Activated T-helper 2 cell treated with anti-CD3 and anti-CD28 coated beads, Interferon-gamma antibody, Interleukin-2, Interleukin-4, amounts not matched to agents 10 μg/mL and 5 μg/mL and 100 μg/mL, durations not matched to agents 14 hours and 24 hours and 36 hours (primary cell): ENCODE measurements around the gene SMAD7. TPM values are rescaled to one million over a fixed set of nuclear protein-coding genes. Genes with fewer than 3 reads are reported as not detected.

ENCODE experiments used
- DNase-seq: peaks from one replicate; pipeline ENCODE4 v3.0.0; 2021; ENCODE audit warnings: low spot score
- H3K27ac Mint-ChIP-seq: one replicate; pipeline ENCODE4 v1.8.0; 2021; ENCODE audit warnings: mixed read lengths
- H3K27me3 Mint-ChIP-seq: one replicate; pipeline ENCODE4 v1.8.0; 2021; ENCODE audit warnings: low read depth, mixed read lengths
- H3K36me3 Mint-ChIP-seq: one replicate; pipeline ENCODE4 v1.8.0; 2021; ENCODE audit warnings: low read depth, mixed read lengths
- H3K4me1 Mint-ChIP-seq: one replicate; pipeline ENCODE4 v1.8.0; 2021; ENCODE audit warnings: low read depth, mixed read lengths
- H3K4me3 Mint-ChIP-seq: one replicate; pipeline ENCODE4 v1.8.0; 2021; ENCODE audit warnings: low read depth, mild to moderate bottlenecking, moderate library complexity, mixed read lengths
- H3K9me3 Mint-ChIP-seq: one replicate; pipeline ENCODE4 v1.8.0; 2021; ENCODE audit warnings: mixed read lengths
- intact Hi-C: fragments of 100-400 bp; cut with micrococcal nuclease; formaldehyde crosslinking; loops from one replicate; pipeline ENCODE4 v1.15.1; 2023
- total RNA-seq: library from RNA; stranded (reverse); gene quantifications from 2 replicates; pipeline ENCODE4 v1.2.3, GENCODE V29; 2022

Gene SMAD7
- total RNA-seq, 1 donor from 2014 or later = 21.1 TPM

DNA sequence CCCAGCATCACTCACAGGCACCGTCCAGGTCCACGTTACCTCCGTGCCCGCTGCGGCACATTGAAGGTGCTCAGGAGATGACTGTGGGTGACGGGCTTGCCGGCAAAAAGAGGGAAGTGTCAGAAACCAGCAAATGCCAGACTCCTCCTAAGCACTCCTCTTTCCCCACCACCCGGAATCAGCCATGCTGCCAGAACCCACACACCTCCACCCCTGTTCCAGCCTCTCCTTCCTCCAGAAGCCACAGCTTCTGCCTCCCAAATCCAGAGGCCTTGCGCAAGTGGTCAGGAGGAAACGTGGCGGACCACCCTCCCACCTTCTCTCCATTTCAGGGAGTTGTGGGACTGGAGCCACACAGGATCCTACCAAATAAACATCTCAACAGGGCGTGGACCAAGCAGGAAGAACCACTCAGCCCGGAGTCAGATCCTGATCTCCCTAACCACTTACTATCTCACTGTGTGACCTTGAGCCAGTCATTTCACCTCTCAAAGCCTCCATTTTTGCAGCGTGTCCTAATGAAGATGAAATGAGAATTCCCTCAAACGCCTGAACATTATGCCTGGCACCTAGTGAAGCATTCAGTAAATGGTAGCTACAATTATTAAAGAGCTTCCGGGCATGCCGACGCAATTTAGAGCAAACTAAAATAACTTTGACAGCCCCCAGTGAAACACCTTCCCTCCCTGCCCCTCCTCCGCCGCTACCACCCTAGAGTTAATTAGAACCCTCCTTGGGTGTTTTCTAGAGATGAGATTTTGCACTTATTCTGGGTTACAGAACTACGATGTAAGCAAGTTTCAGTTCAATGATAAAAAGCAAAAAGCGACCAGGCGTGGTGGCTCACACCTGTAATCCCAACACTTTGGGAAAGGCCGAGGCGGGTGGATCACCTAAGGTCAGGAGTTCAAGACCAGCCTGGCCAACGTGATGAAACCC is 32.9 kb downstream of the SMAD7 start:
- peaks cover 20% of the 10 kb centered on the region for H3K4me1 Mint-ChIP-seq
- intact Hi-C loops = no loop called here
- no peak overlapping the region for H3K4me3 Mint-ChIP-seq
- no peak for DNase-seq
- H3K36me3 Mint-ChIP-seq = peaks cover 23% of the 10 kb centered on the region
- H3K27me3 Mint-ChIP-seq = no peaks in the 10 kb centered on the region
- H3K27ac Mint-ChIP-seq = no peak overlapping the region
- no peaks in the 10 kb centered on the region for H3K9me3 Mint-ChIP-seq

DNA sequence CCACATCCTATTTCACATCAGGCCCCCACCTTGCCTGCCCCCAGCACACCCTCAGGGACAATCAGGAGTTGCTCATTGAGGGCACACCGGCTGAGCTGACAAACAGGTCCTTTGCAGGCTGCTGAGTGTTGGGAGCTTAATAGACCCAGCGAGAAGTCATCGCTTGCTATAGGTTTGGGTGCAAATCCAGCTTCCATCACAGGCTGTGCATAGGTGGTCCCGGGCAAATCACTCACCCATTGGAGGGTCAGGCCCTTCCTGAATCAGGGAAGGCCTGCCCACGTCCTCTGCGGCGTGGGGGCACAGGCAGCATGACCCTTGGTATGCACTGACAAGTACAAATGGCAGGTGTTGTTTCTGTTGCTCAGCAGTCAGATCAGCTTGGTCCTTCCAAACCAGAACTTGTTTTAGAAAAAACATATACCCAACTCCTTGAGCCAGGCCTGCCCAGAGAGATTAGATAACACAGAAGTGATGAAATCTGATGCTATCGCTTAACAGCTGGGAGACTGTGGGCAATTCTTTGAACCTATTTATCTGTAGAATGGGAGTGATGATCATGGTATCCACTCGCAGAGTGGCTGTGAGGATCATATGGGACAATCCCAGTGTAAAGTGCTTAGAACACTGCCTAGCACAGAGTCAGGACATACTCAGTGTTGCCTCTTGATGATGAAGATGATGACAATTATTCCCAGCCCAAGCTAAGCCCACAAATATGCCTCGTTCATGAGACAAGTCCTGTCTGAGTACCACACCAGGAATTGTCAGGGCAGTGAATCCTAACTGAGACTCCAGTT is 34.9 kb downstream of the SMAD7 start:
- Mint-ChIP-seq H3K27me3 (no peaks in the 10 kb centered on the region), H3K36me3 (peaks cover 11% of the 10 kb centered on the region)
- intact Hi-C loops = no loop called here

DNA sequence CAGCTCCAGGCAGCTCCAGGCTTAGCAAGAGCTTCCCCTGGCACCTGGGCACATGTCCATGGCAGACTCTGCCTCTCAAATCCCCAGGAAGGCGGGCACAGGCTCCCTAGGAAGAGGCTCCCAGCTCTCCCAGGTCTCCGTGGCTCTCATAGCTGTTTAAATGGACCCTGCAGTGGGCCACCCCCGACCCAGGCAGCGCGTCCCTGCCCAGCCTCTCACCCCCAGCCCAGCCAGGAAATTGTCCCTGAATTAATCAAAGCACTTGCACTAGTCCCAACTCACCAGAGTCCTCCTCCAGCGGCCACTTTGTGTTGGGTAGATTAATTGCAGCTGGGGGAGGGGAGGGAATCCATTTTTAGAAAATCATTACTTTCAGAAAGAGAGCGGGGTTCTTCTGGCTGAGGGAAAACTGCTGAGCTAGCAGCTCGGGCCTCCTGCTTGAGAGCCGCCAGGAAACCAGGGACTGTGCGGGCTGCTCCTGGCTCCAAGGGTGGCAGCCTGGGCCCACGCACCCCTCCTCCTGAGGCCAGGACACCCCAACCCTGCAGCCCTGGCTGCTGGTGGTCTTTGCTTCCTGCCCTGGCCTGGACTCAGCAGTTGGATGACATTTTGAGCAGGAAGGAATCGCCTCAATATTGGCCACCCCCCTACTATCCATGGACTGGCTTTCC is 36.0 kb downstream of the SMAD7 start:
- peaks cover 16% of the 10 kb centered on the region for H3K4me1 Mint-ChIP-seq
- H3K27ac Mint-ChIP-seq = no peak overlapping the region
- no peak overlapping the region for H3K4me3 Mint-ChIP-seq
- no peak for DNase-seq
- H3K27me3 Mint-ChIP-seq = no peaks in the 10 kb centered on the region
- intact Hi-C loops = no loop called here
- peaks cover 4% of the 10 kb centered on the region for H3K36me3 Mint-ChIP-seq
- no peaks in the 10 kb centered on the region for H3K9me3 Mint-ChIP-seq

More for the DNA sequence above, 34.9 kb downstream of the SMAD7 start:
- Mint-ChIP-seq H3K9me3 (no peaks in the 10 kb centered on the region), H3K27ac (no peak overlapping the region), H3K4me3 (no peak overlapping the region), H3K4me1 (peaks cover 14% of the 10 kb centered on the region)
- no peak for DNase-seq

DNA sequence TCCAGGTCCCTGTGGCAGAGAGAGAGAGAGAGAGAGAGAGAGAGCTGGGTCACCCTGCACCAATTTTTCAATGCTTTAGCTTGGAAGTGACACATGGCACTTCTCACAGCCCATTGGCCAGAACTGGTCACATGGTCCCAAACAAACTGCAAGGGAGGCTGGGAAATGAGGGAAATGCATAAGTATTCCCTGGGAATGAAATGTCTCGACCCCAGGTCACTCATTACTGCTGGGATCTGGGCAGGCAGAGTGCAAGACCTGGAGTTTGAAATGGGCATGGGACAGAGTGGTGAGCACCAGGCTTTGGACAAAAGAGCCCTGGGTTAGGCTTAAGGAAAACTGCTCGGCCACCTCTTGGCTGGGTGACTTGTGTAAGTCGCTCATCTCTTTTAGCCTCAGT is 37.0 kb downstream of the SMAD7 start:
- no peak overlapping the region for H3K4me3 Mint-ChIP-seq
- H3K4me1 Mint-ChIP-seq = peaks cover 21% of the 10 kb centered on the region
- H3K27me3 Mint-ChIP-seq = no peaks in the 10 kb centered on the region
- no peaks in the 10 kb centered on the region for H3K9me3 Mint-ChIP-seq
- H3K27ac Mint-ChIP-seq = no peak overlapping the region
- H3K36me3 Mint-ChIP-seq = no peaks in the 10 kb centered on the region
- DNase-seq = no peak
- intact Hi-C loops = no loop called here

DNA sequence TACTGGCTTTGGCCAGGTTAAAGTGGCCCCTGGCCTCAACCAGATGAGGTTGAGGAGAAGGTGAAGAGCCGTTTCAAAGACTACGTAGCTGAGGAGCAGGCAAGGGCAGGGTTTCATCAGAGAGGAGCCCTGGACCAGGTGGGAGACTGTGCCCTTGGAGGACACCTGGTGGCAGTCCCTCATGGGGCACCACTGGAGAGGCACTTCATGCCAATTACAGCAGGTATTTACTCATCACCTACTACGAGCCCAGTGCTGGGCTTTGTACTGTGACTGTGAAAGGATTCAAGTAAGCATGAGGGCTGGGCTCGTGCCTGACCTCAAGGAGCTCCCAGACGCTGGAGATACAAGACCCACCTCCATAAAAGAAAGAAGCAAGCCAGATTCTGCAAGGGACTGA is 37.6 kb downstream of the SMAD7 start:
- Mint-ChIP-seq H3K27ac (no peak overlapping the region), H3K9me3 (no peaks in the 10 kb centered on the region)

DNA sequence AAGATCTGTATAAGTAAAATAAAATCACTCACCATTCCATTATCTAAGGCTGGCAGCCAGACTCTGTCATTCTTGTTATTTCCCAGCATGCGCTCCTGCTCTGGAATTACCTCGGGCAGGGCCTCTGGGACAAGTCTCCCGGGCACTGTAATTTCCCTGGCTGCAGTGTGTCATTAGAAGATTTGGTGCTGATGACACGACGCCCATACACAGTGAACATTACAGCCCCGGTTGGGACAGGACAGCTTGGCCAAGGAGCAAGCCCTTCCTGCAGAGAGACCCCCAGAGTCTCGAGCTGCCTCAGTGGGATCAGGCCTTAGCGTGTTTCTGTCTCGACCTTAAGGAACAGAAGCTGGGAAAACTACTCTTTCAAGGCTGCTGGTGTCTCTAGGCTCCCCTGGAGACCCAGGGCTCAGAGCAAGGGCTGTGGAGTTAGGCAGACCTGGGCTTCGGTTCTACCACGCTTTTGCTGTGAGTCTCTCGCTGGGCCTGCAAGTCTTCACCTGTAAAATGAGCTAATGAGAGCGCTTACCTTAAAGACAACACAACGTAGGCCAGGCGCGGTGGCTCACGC is 39.7 kb downstream of the SMAD7 start:
- intact Hi-C loops = no loop called here
- H3K27me3 Mint-ChIP-seq = peaks cover 2% of the 10 kb centered on the region
- no peak overlapping the region for H3K4me3 Mint-ChIP-seq
- no peaks in the 10 kb centered on the region for H3K36me3 Mint-ChIP-seq
- no peak for DNase-seq
- no peaks in the 10 kb centered on the region for H3K9me3 Mint-ChIP-seq
- no peak overlapping the region for H3K27ac Mint-ChIP-seq
- H3K4me1 Mint-ChIP-seq = peaks cover 20% of the 10 kb centered on the region

More for the DNA sequence above, 37.6 kb downstream of the SMAD7 start:
- DNase-seq = no peak
- intact Hi-C loops = no loop called here
- Mint-ChIP-seq H3K27me3 (no peaks in the 10 kb centered on the region), H3K4me1 (peaks cover 22% of the 10 kb centered on the region), H3K36me3 (no peaks in the 10 kb centered on the region), H3K4me3 (no peak overlapping the region)

DNA sequence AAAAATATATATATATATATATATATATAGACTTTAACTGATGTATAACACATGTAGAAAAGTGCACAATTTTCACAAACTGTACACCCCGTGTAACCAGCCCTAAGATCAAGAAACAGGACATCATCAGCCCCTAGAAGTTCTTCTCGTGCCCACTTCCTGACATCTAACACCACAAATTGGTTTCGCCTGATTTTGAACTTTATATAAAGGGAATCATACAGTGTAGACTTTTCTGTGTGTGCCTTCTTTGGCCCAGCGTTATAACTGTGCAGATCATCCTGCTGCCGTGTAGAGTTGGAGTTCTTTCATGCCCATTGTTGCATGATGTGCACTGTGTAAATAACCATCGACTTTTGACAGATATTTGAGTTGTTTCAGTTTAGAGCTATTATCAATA is 41.0 kb downstream of the SMAD7 start:
- Mint-ChIP-seq H3K4me3 (no peak overlapping the region), H3K36me3 (no peaks in the 10 kb centered on the region), H3K27me3 (peaks cover 2% of the 10 kb centered on the region), H3K4me1 (peaks cover 15% of the 10 kb centered on the region), H3K9me3 (peaks cover 4% of the 10 kb centered on the region), H3K27ac (no peak overlapping the region)
- intact Hi-C loops = no loop called here
- no peak for DNase-seq

DNA sequence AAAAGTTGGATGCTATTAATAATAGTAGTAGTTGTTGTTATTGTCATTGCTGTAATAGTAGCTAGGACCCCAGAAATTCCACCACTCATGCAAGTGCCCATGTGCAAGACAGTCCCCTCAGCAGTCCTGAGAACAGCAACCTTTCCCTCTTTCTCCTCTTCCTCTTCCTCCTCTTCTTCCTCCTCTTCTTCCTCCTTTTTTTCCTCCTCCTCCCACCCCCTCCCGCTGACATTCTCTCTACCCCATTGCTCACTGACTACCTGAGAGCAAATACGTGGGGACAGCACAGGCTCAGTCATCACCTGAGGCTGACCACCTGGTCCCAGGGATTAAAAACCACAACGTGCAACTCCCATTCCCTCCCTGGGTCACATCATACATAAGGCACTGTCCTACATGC is 41.8 kb downstream of the SMAD7 start:
- no peak for DNase-seq
- Mint-ChIP-seq H3K4me1 (peaks cover 15% of the 10 kb centered on the region), H3K36me3 (peaks cover 3% of the 10 kb centered on the region), H3K27ac (no peak overlapping the region), H3K27me3 (peaks cover 7% of the 10 kb centered on the region), H3K4me3 (no peak overlapping the region), H3K9me3 (peaks cover 12% of the 10 kb centered on the region)
- intact Hi-C loops = no loop called here

DNA sequence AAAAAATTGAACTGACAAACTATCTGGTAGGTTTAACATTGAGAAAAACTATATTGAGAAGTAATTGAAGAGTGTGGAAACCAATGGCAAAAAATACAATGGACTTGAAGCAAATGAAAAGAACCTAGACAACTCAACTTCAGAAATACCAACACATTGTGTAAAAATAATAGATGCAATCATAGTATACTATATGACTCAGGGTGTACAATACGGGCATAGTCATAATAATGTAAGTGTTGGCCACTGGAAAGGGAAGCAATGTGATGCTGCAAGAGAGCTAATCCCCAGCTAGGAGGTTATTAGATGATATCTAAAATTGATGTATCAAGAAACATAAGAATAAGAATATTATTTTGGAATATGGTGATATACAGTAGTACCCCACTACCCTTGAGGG is 45.3 kb downstream of the SMAD7 start:
- no peak for DNase-seq
- no peak overlapping the region for H3K27ac Mint-ChIP-seq
- no peak overlapping the region for H3K4me3 Mint-ChIP-seq
- H3K27me3 Mint-ChIP-seq = peaks cover 9% of the 10 kb centered on the region
- H3K9me3 Mint-ChIP-seq = peaks cover 12% of the 10 kb centered on the region
- peaks cover 3% of the 10 kb centered on the region for H3K36me3 Mint-ChIP-seq
- peaks cover 11% of the 10 kb centered on the region for H3K4me1 Mint-ChIP-seq
- intact Hi-C loops = no loop called here

DNA sequence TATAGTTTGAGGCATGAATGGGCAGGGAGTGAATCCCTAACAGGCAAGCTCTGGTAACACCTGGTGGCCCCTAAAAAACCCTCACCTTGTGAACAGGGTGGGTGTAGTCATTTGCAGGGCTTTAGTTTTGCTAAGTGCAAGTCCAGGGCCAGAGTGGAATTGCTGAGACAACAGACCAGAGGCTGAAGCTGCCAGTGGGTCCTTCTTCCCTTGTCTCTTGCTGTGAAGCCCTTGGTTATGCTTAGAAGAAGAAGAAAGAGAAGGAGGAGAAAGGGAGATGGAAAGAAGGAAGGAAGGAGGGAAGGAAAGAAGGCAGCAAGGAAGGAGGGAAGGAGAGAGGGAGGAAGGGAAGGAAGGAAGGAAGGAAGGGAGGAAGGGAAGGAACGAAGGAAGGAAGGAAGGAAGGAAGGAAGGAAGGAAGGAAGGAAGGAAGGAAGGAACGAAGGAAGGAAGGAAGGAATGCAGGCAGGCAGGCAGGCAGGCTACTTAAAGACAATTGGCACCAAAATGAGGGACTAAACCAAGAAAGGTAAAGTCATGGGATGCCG is 45.8 kb downstream of the SMAD7 start:
- no peak overlapping the region for H3K27ac Mint-ChIP-seq
- intact Hi-C loops = no loop called here
- peaks cover 12% of the 10 kb centered on the region for H3K9me3 Mint-ChIP-seq

DNA sequence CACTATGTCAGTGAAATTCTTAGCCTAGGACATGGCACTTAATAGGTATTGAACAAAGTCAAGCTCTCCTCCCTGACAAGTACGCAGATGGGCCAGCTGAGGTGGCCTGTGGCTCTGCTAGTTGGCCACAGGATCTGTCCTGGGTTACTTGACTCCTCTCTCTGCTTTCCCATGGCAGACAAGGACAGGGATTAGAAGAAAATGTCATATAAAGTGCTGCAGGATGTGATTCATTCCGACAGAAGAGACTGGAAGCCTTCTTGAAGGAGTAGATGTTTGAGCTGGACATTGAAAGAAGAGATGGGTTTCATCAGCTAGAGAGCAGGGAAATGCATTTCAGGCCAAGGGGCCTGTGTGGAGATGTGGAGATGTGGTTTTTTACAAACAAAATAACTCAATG is 46.7 kb downstream of the SMAD7 start:
- Mint-ChIP-seq H3K27me3 (peaks cover 9% of the 10 kb centered on the region), H3K4me1 (peaks cover 14% of the 10 kb centered on the region), H3K9me3 (peaks cover 12% of the 10 kb centered on the region), H3K27ac (no peak overlapping the region), H3K36me3 (peaks cover 3% of the 10 kb centered on the region), H3K4me3 (no peak overlapping the region)
- DNase-seq = no peak
- intact Hi-C loops = no loop called here

More for the DNA sequence above, 45.8 kb downstream of the SMAD7 start:
- H3K27me3 Mint-ChIP-seq = peaks cover 9% of the 10 kb centered on the region
- DNase-seq = no peak
- H3K4me3 Mint-ChIP-seq = no peak overlapping the region
- H3K4me1 Mint-ChIP-seq = peaks cover 12% of the 10 kb centered on the region
- H3K36me3 Mint-ChIP-seq = peaks cover 3% of the 10 kb centered on the region

DNA sequence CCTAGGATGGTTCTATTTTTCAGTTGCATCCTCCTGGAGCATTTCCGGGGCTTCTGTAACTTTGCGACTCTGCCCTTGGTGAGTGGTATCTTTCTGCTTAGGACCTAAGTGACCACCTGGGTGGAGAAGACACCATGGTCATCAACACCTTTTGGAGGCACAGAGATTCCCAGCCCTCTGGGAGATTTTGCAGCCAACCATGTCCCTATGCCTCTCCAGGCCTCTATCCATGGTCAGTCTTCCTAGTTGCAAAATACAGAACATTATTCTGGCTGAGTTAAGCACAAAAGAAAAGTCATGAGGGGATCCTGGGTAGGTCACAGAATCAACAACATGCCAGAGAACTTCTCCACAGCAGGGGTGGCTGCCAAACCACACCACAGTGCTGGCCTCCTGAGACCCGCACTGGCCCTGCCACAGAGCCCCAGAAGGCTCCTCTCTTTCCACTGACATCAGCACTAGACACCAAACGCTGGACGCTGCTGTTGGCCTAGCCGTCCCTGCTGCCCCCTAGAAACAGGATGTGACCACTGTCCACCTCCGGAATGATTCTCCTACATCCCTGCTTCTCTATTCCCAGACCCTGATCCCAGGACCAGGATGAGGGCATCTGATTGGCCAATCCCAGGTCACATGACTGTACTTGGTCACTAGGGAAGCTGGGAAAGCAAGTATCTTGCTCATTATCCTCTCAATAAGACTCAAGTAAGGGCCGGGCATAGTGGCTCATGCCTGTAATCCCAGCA is 47.7 kb downstream of the SMAD7 start:
- Mint-ChIP-seq H3K27me3 (peaks cover 9% of the 10 kb centered on the region), H3K4me3 (no peak overlapping the region), H3K27ac (no peak overlapping the region), H3K4me1 (peaks cover 10% of the 10 kb centered on the region), H3K36me3 (peaks cover 3% of the 10 kb centered on the region), H3K9me3 (peaks cover 14% of the 10 kb centered on the region)
- no peak for DNase-seq
- intact Hi-C loops = no loop called here
